VCaP (cell line): Measurements from ENCODE around the gene SNCB.

ENCODE experiments used
- H3K27ac ChIP-seq: fragments of 450-650 bp; 2 replicates; pipeline ENCODE4 v1.5.1; 2017
- TF ChIP-seq, protein P1 (sequence below): fragments of 450-650 bp; conservative IDR thresholded peaks from 2 replicates; pipeline ENCODE4 v1.5.1; 2017; ENCODE audit warnings: mild to moderate bottlenecking, moderate library complexity

Gene SNCB

DNA sequence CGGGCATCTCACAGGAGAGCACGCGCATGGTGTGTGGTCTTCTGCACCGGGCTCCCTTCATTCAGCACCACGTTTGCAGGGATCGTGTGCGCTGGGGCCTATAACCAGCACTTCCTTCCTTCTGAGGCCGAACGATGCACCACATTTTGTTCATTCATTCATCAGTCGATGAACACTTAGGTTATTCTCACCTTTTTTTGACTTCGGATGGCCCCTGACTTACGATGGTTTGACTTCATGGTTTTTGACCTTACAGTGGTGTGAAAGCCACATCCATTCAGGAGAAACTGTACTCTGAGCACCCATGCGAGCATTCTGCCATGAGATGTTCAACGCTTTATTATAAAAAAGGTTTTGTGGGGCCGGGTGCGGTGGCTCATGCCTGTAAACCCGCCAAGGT, 44.5 kb upstream of the SNCB start:
- no peak overlapping the region for H3K27ac ChIP-seq
- TF ChIP-seq, protein P1, sequence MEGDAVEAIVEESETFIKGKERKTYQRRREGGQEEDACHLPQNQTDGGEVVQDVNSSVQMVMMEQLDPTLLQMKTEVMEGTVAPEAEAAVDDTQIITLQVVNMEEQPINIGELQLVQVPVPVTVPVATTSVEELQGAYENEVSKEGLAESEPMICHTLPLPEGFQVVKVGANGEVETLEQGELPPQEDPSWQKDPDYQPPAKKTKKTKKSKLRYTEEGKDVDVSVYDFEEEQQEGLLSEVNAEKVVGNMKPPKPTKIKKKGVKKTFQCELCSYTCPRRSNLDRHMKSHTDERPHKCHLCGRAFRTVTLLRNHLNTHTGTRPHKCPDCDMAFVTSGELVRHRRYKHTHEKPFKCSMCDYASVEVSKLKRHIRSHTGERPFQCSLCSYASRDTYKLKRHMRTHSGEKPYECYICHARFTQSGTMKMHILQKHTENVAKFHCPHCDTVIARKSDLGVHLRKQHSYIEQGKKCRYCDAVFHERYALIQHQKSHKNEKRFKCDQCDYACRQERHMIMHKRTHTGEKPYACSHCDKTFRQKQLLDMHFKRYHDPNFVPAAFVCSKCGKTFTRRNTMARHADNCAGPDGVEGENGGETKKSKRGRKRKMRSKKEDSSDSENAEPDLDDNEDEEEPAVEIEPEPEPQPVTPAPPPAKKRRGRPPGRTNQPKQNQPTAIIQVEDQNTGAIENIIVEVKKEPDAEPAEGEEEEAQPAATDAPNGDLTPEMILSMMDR, result no peak

DNA sequence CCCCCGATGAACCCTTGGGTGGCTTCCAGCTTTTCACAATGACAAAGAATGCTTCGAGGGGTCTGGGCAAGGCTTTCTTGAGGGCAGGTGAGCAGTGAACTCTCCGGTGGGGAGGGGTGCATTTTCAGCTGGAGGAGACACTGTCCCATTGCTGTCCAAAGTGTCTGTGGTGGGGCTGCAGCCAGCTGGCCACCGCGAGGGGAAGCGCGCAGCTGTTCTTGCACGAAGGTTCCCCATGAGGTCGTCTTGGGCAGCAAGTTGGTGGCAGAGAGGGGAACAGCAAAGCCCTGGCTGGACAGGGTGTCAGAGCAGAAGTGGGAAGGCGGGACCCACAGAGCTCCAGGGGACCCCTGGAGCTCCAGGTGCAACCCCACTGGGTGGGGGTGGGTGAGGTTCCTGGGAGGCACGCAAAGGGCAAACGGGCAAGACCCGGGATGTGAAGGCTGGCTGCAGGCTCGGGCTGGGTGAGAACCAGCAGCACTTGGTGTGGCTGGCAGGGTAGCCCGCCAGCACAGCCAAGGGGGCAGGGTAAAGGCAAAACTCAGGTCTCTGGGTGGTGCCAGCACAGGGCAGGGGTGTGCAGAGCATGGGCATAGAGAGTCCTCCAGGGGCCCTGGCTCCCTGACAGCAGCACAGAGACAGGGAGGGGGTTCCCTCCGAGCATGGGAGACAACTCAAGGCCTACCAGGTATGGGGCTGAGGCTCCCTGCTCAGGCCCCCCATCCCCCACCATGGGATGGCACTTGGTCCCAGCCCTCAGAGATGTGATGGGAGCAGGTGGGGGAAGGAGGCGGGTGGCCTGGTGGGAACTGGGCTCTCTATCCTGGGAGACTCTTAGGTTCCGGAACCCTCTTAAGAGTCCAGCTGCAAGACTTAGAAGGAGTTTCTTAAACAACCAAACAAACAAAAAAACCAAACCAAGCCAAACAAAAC, 43.6 kb upstream of the SNCB start:
- TF ChIP-seq, protein P1, result no peak
- H3K27ac ChIP-seq, result no peak overlapping the region

DNA sequence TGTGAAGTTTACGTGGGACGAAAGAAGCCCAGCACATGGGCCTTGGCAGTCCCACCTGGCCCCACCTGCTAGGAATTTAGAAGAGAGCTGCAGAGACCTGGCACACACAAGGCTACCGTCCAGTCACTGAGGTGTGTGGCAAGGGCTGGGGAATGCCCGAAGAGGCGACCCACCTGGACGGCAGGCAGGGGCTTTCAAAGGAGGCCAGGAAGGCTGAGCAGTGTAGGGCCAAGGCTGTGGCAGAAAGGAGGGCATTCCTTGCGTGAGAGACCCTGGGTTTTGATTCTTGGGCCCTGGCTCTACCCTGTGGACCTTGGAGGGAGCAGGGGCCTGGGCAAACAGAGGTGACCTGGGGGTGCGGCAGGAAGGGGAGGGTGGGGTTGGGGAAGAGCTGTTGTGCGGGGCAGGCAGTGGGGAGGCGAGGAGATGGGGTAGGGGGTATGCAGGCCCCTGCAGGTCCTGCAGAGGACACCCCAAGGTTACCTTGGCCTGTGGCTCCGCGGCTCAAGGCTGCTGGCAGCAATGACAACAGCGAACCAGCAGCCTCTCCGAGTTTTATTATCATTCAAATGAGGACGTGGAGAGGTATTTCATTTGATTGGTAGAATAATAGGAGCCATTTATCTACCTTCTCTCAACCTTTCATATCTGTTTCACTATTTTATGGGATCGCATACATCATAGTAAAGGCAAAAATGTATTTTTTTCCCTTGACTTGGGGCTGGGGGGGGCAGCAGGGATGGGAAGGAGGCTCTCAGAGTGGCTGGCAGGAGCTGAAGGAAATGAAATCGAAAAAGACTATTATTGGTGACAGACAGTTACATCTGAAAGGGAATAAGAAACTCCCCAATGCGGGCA, 41.8 kb upstream of the SNCB start:
- TF ChIP-seq, protein P1, result no peak
- no peak overlapping the region for H3K27ac ChIP-seq

DNA sequence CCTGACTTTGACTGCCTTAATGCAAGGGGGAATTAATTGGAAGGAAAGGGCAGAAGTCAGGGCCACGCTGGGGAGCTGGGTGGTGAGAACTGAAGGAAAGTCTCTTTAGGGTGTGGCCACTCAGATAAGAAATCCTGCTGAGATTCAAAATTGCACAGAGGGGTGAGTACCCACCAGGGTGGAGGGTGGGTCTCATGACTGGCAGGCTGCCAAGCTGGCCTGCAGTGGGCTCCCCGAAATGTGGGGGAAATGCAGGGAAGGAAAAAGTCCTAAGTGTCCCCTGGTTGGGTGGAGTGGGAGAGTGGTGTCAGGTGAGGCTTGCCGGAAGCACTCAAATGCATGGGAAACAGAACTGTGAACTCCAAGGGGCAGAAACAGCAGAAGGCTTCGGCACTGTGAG, 41.1 kb upstream of the SNCB start:
- no peak overlapping the region for H3K27ac ChIP-seq
- TF ChIP-seq, protein P1, result no peak

DNA sequence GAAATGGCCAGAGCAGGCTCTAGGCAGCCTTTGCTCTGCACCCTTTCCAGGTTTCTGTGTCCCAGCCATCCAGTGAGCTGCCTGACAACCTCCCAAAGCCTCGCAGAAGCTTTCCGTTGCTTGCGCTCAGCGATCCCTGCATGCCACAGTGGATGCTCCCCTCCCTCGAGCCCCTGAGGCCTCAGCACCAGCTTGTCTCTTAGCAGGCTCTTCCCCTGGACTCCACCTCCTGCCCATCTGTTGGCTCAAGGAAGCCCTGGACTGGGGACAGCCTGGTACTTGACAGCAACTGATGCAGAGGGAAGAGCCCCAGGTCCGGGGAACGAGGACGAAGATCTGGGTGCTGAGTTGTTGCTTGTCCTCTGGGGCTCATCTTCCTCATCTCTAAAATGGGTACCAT, 40.1 kb upstream of the SNCB start:
- no peak overlapping the region for H3K27ac ChIP-seq
- TF ChIP-seq, protein P1, result no peak

DNA sequence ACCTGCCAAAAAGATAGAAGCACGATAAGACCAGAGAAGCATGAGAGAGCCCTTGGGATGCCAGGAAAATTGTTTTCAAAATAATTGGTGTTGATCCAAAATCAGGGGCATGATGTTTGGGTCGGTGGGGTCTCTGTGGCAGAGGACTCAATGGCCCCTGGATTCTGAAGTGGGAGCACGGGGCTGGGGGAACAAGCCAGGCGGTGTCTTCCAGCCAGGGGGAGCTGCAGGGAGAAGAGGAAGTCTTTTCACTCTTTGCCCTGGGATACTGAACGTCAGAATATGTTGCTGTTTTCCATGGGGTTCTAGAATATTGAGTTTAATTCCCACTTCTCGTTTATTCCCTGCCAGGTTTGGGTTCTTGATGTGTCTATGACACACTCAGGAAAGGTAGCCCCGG, 37.3 kb upstream of the SNCB start:
- H3K27ac ChIP-seq, result no peak overlapping the region
- TF ChIP-seq, protein P1, result no peak

DNA sequence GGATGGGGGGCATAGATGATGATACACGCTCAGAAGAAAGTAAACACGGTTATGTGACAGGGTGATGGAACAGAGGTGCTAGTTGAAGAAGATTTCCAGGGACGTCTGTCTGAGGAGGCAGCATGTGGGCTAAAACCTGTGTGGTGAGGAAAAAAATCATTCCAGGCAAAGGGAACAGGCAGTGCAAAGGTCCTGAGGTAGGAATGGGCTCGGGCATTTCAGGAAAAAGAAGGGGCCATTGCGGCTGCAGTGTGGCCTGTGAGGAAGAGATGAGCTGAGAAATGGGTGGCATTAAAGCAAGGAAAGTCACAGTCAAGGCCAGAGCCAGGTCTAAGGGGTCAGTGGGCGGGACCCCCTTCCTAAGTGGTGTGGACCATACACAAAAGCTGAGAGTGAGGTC, 35.2 kb upstream of the SNCB start:
- TF ChIP-seq, protein P1, result no peak
- H3K27ac ChIP-seq, result no peak overlapping the region
